Trophoblast cell (in vitro differentiated cells and primary cell): ENCODE data around the gene STXBP6.

Experiments
- DNase-seq, 2 donors: peaks; one replicate each; pipeline ENCODE4 v3.0.0-alpha.2; 2016
- H2AFZ ChIP-seq: 2 replicates; pipeline ENCODE4 v1.6.1; 2013; ENCODE audit warnings: low read length, moderate library complexity, mild to moderate bottlenecking; ENCODE audit not compliant: insufficient read depth, poor library complexity
- H2AK5ac ChIP-seq: 2 replicates; pipeline ENCODE4 v1.6.1; 2013; ENCODE audit warnings: mild to moderate bottlenecking, low read length
- H2BK120ac ChIP-seq: 2 replicates; pipeline ENCODE4 v1.6.1; 2013; ENCODE audit warnings: low read length, mild to moderate bottlenecking, moderate library complexity; ENCODE audit not compliant: insufficient read depth, poor library complexity
- H2BK12ac ChIP-seq: 2 replicates; pipeline ENCODE4 v1.6.1; 2013; ENCODE audit warnings: mild to moderate bottlenecking, low read length, moderate library complexity
- H2BK5ac ChIP-seq: 2 replicates; pipeline ENCODE4 v1.6.1; 2013; ENCODE audit warnings: low read length, low read depth, moderate library complexity, mild to moderate bottlenecking; ENCODE audit not compliant: poor library complexity
- H3K14ac ChIP-seq: 2 replicates; pipeline ENCODE4 v1.6.1; 2013; ENCODE audit warnings: mild to moderate bottlenecking, low read length
- H3K18ac ChIP-seq: 2 replicates; pipeline ENCODE4 v1.6.1; 2013; ENCODE audit warnings: mild to moderate bottlenecking, low read length
- H3K23ac ChIP-seq: 2 replicates; pipeline ENCODE4 v1.6.1; 2013; ENCODE audit warnings: low read length
- H3K27ac ChIP-seq: 2 replicates; pipeline ENCODE4 v1.5.1; 2013; ENCODE audit warnings: low read depth, mild to moderate bottlenecking, inconsistent platforms, low read length, moderate library complexity
- H3K27me3 ChIP-seq: 2 replicates; pipeline ENCODE4 v1.6.1; 2013; ENCODE audit warnings: inconsistent platforms, mild to moderate bottlenecking, low read length, moderate library complexity; ENCODE audit not compliant: insufficient read depth
- H3K36me3 ChIP-seq, 2 experiments: 1 replicate in 1 of 2; 2 replicates in 1 of 2; pipeline ENCODE4 v1.6.1; 2013; ENCODE audit warnings: low read length in 2 of 2, mild to moderate bottlenecking in 2 of 2, moderate library complexity in 1 of 2; ENCODE audit not compliant: insufficient read depth in 2 of 2, control insufficient read depth in 1 of 2
- H3K4ac ChIP-seq: 2 replicates; pipeline ENCODE4 v1.6.1; 2013; ENCODE audit warnings: low read depth, mild to moderate bottlenecking, low read length, moderate library complexity
- H3K4me1 ChIP-seq, 2 experiments: 1 replicate in 1 of 2; 2 replicates in 1 of 2; pipeline ENCODE4 v1.6.1; 2013; ENCODE audit warnings: low read length in 2 of 2, mild to moderate bottlenecking in 2 of 2, moderate library complexity in 1 of 2; ENCODE audit not compliant: insufficient read depth in 2 of 2, control insufficient read depth in 1 of 2
- H3K4me2 ChIP-seq: 2 replicates; pipeline ENCODE4 v1.6.1; 2013; ENCODE audit warnings: inconsistent platforms, mild to moderate bottlenecking, low read length, moderate library complexity
- H3K4me3 ChIP-seq: 2 replicates; pipeline ENCODE4 v1.5.1; 2013; ENCODE audit warnings: mild to moderate bottlenecking, low read depth, low read length, inconsistent platforms
- H3K79me1 ChIP-seq: one replicate; pipeline ENCODE4 v1.6.1; 2013; ENCODE audit warnings: low read length
- H3K79me2 ChIP-seq: 2 replicates; pipeline ENCODE4 v1.6.1; 2013; ENCODE audit warnings: low read length, mild to moderate bottlenecking; ENCODE audit not compliant: control insufficient read depth, insufficient read depth, poor library complexity
- H3K9ac ChIP-seq: 2 replicates; pipeline ENCODE4 v1.6.1; 2013; ENCODE audit warnings: mild to moderate bottlenecking, low read length
- H3K9me3 ChIP-seq: 2 replicates; pipeline ENCODE4 v1.6.1; 2013; ENCODE audit warnings: low read depth, mild to moderate bottlenecking, control low read depth, inconsistent platforms, low read length; ENCODE audit not compliant: insufficient read depth
- H4K12ac ChIP-seq: 2 replicates; pipeline ENCODE4 v1.6.1; 2013; ENCODE audit warnings: low read depth, mild to moderate bottlenecking, low read length, moderate library complexity
- H4K8ac ChIP-seq: 2 replicates; pipeline ENCODE4 v1.6.1; 2013; ENCODE audit warnings: low read depth, mild to moderate bottlenecking, low read length, moderate library complexity
- H4K91ac ChIP-seq: one replicate; pipeline ENCODE4 v1.6.1; 2013; ENCODE audit warnings: low read depth, mild to moderate bottlenecking, low read length, moderate library complexity
- WGBS: extraction: QIAGEN DNeasy Blood & Tissue Kit; methylation state at CpG from one replicate; pipeline ENCODE4 v1.1.7; 2013; ENCODE audit warnings: missing lambda C conversion rate; ENCODE audit not compliant: insufficient read length, insufficient coverage; ENCODE audit errors: extremely low coverage; 5-methylcytosine and 5-hydroxymethylcytosine counted together

The STXBP6 gene

GRCh38 chr14:24814346-24814745 lies 235.6 kb downstream of the STXBP6 start:
- H3K27me3 ChIP-seq: no peaks in the 10 kb centered on the region
- H4K8ac ChIP-seq: no peak overlapping the region
- no peak overlapping the region for H4K12ac ChIP-seq
- H3K4ac ChIP-seq: no peak overlapping the region
- DNase-seq: no peak
- H3K79me2 ChIP-seq: no peaks in the 10 kb centered on the region
- no peak overlapping the region for H3K9ac ChIP-seq
- H2BK120ac ChIP-seq: no peak overlapping the region
- no peaks in the 10 kb centered on the region for H3K9me3 ChIP-seq
- no peak overlapping the region for H2AFZ ChIP-seq
- no peaks in the 10 kb centered on the region for H3K79me1 ChIP-seq
- no peak overlapping the region for H2AK5ac ChIP-seq
- H3K27ac ChIP-seq: no peak overlapping the region
- no peak overlapping the region for H3K4me2 ChIP-seq
- no peak overlapping the region for H3K18ac ChIP-seq
- H3K4me1 ChIP-seq: no peaks in the 10 kb centered on the region
- no peak overlapping the region for H2BK12ac ChIP-seq
- H4K91ac ChIP-seq: no peak overlapping the region
- H2BK5ac ChIP-seq: no peak overlapping the region
- H3K36me3 ChIP-seq: no peaks in the 10 kb centered on the region
- H3K23ac ChIP-seq: no peak overlapping the region
- no peak overlapping the region for H3K14ac ChIP-seq
- WGBS: no CpG with 5 or more reads among the region's 2 CpGs
- H3K4me3 ChIP-seq: no peak overlapping the region

GRCh38 chr14:24813819-24814259 lies 236.1 kb downstream of the STXBP6 start:
- no peaks in the 10 kb centered on the region for H3K4me1 ChIP-seq
- no peak overlapping the region for H3K4me2 ChIP-seq
- no peaks in the 10 kb centered on the region for H3K79me2 ChIP-seq
- H2AK5ac ChIP-seq: no peak overlapping the region
- no peak overlapping the region for H3K18ac ChIP-seq
- no peak overlapping the region for H3K4me3 ChIP-seq
- H2BK5ac ChIP-seq: no peak overlapping the region
- H2BK120ac ChIP-seq: no peak overlapping the region
- H3K27ac ChIP-seq: no peak overlapping the region
- no peak overlapping the region for H3K4ac ChIP-seq
- no peak overlapping the region for H2BK12ac ChIP-seq
- H3K23ac ChIP-seq: no peak overlapping the region
- H4K8ac ChIP-seq: no peak overlapping the region
- no peak for DNase-seq
- no peak overlapping the region for H3K14ac ChIP-seq
- H3K27me3 ChIP-seq: no peaks in the 10 kb centered on the region
- no CpG with 5 or more reads among the region's 2 CpGs for WGBS
- no peaks in the 10 kb centered on the region for H3K36me3 ChIP-seq
- no peaks in the 10 kb centered on the region for H3K9me3 ChIP-seq
- no peak overlapping the region for H2AFZ ChIP-seq
- no peaks in the 10 kb centered on the region for H3K79me1 ChIP-seq
- H4K12ac ChIP-seq: no peak overlapping the region
- no peak overlapping the region for H3K9ac ChIP-seq
- no peak overlapping the region for H4K91ac ChIP-seq

GRCh38 chr14:24813089-24813815 lies 236.7 kb downstream of the STXBP6 start:
- H3K14ac ChIP-seq: no peak overlapping the region
- H2AFZ ChIP-seq: no peak overlapping the region
- no peak overlapping the region for H2AK5ac ChIP-seq
- H3K9me3 ChIP-seq: no peaks in the 10 kb centered on the region
- H3K4me1 ChIP-seq: no peaks in the 10 kb centered on the region
- no peak overlapping the region for H3K4me3 ChIP-seq
- H4K91ac ChIP-seq: no peak overlapping the region
- no peak overlapping the region for H3K9ac ChIP-seq
- no peak overlapping the region for H4K12ac ChIP-seq
- H3K79me2 ChIP-seq: no peaks in the 10 kb centered on the region
- no peak overlapping the region for H4K8ac ChIP-seq
- no peak overlapping the region for H3K27ac ChIP-seq
- H3K36me3 ChIP-seq: no peaks in the 10 kb centered on the region
- no peak overlapping the region for H2BK120ac ChIP-seq
- H3K79me1 ChIP-seq: no peaks in the 10 kb centered on the region
- H3K4me2 ChIP-seq: no peak overlapping the region
- H3K27me3 ChIP-seq: no peaks in the 10 kb centered on the region
- no peak overlapping the region for H3K4ac ChIP-seq
- no peak overlapping the region for H2BK12ac ChIP-seq
- DNase-seq: no peak
- no peak overlapping the region for H3K18ac ChIP-seq
- no CpG with 5 or more reads among the region's 6 CpGs for WGBS
- H3K23ac ChIP-seq: no peak overlapping the region
- no peak overlapping the region for H2BK5ac ChIP-seq

DNA sequence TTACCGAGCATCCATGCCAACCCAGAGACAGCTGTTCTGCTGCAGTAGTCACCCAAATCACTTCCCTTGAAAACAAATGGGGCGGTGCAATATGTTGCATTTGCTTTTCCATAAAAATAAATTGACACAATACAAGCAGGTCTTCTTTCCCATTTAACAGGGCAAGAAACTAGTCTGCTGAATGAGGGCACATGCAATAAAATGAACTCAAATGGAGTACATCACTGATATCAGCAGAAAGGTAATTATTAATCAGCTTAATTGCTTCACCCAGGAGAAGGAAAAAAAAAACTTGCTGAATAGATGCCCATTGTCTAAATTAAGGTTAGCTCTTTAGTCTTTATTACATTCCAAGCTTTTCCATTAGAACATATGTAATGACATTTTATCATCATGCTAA lies 240.8 kb downstream of the STXBP6 start:
- Histone ChIP-seq H3K18ac (no peak overlapping the region), H3K4me3 (no peak overlapping the region), H3K4me1 (no peaks in the 10 kb centered on the region), H3K36me3 (no peaks in the 10 kb centered on the region), H3K9me3 (no peaks in the 10 kb centered on the region), H4K8ac (no peak overlapping the region), H2AFZ (no peak overlapping the region), H3K79me2 (no peaks in the 10 kb centered on the region), H2BK12ac (no peak overlapping the region), H3K4me2 (no peak overlapping the region), H2BK5ac (no peak overlapping the region), H2AK5ac (no peak overlapping the region), H4K91ac (no peak overlapping the region), H3K23ac (no peak overlapping the region), H4K12ac (no peak overlapping the region), H3K4ac (no peak overlapping the region), H3K14ac (no peak overlapping the region), H3K79me1 (no peaks in the 10 kb centered on the region), H2BK120ac (no peak overlapping the region), H3K27ac (no peak overlapping the region), H3K27me3 (no peaks in the 10 kb centered on the region), H3K9ac (no peak overlapping the region)
- DNase-seq: no peak
- whole genome bisulfite sequencing: no CpG with 5 or more reads among the region's 2 CpGs
